NK-92 (cell line): ENCODE results near the gene EFTUD2.

Source experiments
- DNase-seq: peaks from one replicate; lab custom pipeline; 2025; ENCODE audit not compliant: unreplicated experiment; lab: John Stamatoyannopoulos, UW

The EFTUD2 gene

DNA sequence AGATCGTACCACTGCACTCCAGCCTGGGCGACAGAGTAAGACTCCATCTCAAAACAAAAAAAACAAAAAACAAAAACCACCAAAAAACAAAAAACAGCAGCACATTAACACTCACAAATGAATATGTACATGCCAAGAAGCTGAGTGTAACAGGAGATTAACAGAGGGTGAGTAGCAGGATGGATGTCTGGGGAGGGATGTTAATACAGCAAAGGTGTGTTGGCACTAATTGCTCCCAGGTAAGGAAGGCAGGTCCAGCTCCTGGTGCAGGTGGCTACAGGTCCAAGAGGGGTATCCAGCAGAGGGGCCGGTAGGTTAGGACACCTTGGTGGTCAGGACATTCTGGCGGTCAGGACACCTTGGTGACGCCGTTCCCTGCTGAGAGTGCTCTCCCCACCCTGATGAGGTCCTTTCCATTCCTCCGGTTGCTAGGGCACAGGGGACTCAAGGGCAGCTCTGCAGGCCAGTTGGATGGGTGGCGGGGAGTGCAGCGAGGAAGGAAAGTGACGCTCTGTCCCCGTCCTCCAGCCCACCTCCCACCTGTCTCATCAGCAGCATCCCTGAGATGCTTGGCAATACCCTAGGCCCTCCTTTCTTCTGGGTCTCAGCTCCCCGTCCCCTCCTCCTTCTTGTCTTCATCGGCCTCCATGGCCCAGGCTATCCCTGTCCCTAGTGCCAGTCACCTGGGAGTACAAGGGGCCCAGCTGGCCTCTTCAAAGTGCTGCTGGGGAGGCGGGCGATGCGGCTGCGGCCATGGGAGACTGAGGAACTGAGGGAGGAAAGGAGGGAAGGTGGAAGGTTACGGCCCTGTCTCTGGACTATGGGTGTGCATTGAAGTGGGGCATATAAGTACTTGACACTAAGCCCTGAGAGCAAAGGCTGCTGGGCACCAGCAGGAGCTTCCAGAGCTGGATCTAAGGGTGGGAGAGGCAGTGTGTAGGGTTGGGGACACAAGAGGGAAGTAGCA lies 26.8 kb upstream of the EFTUD2 start:
- DNase-seq: no peak

DNA sequence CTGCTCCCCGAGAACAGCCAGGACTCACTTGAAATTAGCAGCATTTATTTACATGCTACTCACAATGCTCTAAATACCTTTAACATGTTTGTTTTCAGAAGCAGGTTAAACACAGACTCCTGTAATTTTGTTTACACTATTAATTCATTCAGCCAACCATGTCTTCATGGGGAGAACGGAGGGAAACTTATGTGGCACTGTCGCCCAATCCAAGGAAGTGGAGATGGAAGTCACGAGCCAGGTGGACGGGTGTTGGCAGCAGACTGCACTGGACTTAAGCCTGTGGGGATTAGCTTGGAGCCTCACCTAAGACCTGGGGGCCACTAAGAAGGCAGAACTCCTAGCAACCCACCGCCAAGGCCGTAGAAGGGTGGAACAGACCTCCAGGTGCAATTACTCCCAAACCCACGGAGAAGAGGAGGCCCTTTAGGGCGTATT lies 24.9 kb upstream of the EFTUD2 start:
- no peak for DNase-seq

DNA sequence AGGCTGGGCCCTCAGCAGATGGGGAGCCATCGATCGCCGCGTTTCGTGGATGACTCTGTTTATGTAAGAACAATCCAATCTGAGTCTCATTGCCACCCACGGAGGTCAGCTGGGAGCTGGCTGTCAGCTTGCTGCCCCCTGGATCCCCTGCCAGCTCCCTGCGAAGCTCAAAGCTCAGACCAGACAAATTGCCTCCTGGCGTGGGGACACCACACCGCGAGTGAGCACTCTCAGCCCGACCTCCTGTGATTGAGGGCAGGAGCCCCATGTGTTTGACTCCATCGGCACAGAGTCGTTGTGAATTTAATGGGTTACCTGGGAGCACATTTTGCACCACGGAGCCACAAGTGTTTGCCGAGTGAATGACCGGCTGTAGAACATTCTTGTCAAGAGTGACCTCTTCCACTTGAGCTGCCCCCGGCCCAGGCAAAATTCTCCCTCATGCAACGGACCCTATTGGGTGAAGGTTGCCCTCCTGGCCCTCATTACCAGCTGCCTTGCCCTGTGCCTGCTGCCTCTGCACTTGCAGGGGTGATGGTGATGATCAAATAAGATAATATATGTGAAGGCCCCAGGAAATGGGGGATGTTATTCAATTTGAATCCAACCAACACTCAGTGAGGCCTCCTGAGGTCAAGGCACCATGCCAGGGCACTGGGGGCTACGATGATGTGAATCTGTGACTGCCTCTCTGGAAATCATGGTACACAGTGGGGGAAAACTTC lies 23.7 kb upstream of the EFTUD2 start:
- DNase-seq: no peak

DNA sequence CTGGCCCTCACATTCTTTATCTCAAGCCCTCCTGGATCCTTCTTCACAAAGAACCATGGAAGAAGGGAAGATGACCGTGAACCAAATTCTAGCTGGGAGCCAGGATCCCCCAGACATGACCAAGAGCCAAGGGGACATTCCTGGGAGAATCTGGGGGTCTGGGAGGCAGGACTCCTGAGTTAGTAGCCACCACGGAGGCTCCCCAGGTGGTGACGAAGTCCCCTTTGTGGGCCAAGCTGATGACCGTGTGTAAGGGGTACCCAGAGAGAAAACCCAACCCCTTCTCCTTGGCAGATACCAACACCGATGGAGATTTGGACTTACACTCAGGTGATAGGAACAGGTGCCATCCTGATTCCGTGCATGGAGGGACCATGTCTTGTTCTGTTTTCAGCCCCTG lies 22.9 kb upstream of the EFTUD2 start:
- no peak for DNase-seq

DNA sequence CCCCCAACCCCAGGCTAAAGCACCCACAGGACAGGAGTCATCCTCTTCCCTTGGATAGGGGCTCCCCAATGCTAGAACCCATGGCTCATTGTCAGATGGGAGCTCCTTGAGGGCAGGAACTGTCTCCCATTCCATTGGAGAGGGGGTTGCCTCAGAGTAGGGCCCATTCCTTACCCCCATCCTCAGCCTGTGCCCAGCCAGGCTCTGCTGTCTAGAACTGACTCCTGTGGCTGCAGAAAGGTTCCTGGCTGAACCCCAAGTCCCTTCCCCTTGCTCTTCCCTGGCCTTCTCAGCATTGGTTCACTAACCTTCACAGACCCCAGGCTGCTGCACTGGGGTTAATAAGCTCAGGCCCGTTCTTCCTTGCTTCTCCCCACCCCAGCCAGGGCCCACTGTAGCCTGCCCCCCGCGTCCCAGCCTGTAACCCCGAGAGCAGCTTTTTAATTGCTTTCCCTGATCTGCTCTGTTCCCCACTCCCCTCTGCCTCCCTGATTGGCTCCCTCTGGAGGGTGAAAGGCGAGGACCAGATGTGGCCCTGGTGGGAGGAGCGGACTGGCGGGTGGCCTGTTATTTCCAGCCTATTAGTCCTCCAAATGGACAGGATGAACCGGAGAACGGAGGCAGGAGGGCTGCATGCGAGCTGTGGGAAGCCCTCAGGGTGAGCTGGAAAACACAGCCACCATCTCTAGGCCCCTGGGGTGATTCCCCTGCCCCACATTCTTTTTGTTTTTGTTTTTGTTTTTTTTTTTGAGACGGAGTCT lies 22.1 kb upstream of the EFTUD2 start:
- no peak for DNase-seq

DNA sequence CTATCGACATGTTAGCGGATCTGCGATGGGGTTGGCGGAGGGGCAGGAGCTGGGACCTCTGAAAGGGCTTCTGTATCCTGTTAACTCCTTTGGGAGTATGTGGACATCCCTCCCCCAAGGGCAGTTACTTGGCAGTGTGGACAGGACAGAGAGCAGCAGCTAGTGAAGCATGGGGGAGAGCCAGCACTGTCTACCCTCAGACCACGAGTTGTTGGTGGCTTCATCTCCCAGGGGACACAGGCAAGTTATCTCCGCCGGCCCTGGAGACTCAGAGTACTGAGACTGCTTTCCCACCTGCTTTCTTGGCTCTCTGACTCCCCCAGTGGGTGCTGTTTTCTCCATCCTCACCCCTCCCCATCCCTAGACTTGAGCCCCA lies 21.3 kb upstream of the EFTUD2 start:
- DNase-seq: no peak

DNA sequence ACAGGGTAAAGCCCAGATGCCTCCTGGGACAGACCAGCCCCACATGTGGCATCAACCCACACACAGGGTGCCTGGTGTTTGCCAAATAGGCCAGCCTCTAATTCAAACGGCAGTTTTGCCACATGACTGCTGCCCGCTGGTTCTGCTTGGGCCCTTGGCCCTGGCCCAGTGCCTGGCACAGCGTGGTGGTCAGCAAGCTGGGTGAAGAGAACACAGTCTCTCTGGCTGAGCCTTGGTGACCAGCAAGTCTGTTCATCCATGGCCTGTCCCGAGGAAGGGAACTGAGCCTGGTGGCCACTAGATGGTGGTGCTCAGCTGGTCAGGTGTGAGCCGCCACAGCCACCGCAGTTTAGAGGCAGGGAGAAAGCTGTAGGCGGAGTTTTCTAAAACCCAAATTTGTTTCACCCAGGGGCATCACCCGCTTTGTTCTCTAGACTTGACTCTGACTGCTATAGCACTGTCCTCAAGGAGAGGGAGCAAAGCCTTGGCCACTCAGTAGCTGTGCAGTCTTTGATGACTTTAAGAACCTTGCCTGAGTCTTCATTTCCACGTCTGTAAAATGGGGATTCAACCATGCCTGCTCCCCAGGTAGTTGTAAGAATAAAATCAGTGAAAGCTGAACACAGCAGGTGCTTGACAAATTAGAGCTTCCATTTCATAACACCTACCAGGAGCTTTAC lies 20.8 kb upstream of the EFTUD2 start:
- DNase-seq: no peak

DNA sequence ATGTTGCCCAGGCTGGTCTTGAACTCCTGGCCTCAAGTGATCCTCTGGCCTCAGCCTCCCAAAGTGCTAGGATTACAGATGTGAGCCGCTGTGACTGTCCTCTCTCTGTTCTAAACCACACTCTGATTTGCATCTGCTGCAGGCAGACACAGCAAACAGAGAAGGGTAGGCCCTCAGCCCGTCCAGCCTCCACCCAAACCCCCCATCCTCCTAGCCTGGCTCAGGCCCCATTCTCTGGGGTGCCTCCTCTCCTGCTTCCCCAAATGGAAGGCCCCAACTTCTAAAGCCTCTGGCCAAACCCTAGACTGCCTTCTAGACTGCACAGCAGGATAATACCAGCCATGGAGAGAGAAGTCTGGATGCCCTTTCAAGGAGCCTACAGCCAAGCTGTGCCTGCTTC lies 20.2 kb upstream of the EFTUD2 start:
- no peak for DNase-seq

DNA sequence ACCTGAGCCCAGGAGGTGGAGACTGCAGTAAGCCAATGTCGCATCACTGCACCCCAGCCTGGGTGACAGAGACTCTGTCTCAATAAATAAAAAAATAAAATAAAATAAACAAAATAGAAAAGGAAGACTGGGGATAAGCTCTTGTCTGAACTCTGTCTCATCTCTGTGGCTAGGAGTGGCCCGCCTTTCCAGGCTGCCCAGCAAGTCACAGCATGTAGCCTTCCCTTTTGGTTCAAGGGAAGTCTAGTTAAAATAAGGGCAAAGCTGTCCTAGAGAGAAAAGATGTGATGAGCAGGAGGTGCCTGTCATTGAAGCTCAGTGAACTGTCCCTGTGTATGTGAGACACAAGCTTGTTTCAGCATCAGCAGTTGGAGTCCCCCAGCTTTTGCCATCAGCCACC lies 18.8 kb upstream of the EFTUD2 start:
- no peak for DNase-seq

DNA sequence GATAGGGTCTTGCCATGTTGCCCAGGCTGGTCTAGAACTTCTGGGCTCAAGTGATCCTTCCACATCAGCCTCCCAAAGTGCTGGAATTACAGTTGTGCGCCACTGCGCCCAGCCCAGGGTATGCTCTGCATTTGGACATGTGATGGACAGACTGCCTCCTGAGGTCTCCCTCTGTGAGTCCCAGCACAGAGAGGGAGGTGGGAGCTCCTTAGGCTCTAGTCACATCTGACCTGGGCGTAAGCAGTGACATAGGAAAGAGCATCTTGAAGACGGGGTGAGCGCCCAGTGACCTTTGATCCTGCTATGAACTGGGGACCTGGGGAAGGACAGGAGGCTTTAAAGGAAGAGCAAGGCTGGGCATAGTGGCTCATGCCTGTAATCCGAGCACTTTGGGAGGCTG lies 18.2 kb upstream of the EFTUD2 start:
- no peak for DNase-seq

DNA sequence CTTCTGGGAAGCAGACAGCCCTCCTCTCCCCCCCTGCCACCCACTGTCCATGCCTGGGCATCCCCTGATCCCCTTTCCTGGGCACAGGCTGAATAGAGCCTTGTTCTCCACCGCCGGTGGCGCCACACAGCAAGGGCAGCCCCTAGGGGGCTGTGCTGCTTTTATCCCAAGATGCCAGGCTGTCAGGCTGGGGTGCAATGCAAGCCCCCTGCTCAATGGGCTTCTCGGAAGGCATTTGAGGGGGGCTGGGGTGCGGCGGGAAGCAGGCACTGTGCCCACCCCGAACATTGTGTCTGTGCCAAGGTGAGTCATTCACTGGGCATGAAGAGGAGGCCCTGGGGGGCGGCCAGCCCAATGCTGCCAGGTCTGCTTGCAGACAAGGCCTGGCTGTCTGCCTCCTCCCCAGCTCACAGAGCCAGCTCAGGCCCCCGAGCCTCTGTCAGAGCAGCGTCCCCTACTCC lies 17.6 kb upstream of the EFTUD2 start:
- no peak for DNase-seq

DNA sequence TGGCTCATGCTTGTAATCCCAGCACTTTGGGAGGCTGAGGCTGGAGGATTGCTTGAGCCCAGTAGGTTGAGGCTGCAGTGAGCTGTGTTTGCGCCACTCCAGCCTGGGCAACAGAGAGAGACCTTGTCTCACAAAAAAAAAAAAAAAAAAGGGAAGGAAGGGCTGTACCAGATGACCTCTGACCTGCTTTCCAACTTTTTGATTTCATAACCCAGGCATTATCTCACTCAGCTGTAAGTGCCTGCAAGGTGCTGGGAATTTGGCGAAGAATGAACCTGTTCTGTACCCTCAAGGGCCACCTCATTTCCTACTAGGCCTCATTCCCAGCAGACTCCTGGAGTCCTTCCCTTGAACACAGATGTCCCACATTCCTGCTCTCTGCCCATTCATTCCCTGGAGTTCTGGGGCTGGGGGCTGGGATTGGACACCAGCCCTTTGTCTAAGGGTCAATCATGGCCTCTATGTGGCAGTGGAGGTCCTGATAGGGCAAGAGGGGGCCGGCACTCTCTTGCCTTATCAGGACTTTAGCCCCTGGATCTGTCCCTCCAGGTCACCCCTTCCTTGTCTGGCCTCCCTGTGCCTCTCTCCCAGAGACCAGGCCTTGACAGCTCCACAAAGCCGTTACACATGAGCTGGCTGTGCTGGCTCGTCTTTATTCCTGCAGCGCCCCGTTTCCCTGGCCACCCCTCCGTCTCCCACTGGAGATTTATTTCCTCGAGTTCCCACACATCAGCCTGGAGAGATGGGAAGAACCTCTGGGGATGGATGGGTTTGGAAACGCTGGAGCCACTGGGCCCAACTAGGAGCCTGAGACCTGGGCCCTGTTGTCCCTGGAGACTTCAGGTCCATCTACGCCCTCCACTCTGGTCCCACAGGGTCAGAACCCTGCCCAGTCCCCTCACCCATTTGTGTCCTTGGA lies 16.9 kb upstream of the EFTUD2 start:
- DNase-seq: no peak

DNA sequence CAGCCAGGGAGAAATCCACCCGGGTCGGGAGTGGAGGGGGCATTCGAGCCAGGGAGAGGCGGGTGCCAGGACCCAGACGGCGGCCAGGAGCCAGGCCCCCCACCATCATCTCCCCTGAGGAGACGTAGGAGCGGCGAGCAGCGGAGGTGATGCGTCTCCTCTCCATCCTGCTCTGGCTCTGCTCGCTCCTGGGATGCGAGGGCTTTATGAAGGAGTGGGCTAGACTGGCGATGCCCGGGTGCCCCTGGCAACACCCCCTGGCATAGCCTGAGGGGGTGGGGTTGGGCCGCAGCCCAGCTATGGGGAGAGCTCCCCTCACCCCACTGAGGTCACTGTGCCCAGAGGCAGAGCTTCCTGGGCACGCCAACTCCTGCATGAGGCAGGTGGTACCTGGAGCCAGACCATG lies 16.1 kb upstream of the EFTUD2 start, which contains the start of gene GFAP:
GFAP (minus strand) TSS at position 180 of the 406 bp plus-strand sequence; CDS start at position 166, 14 bp downstream.
- no peak for DNase-seq

DNA sequence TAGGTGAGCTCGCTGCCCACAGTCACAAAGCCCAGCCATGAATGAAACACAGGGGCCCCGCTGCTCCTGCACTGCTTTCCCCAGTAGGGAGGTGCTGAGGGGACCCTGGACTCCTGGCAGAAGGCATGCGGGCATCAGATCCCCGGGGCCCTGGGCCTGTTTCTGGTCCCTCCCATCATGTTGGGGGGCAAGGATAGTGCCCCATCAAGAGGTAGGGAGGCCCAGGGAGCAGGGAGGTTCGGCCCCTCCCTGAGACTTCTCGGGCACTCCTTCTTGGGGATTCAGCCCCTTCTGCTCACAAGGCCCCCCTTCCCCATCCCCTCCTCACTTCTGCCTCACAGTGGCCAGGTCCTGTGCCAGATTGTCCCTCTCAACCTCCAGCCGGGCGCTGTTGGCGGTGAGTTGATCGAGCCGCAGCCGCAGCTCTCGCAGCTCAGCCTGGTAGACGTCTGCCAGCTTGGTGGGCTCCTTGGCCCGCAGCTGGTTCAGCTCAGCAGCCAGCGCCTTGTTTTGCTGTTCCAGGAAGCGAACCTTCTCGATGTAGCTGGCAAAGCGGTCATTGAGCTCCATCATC lies 15.5 kb upstream of the EFTUD2 start:
- DNase-seq: no peak

DNA sequence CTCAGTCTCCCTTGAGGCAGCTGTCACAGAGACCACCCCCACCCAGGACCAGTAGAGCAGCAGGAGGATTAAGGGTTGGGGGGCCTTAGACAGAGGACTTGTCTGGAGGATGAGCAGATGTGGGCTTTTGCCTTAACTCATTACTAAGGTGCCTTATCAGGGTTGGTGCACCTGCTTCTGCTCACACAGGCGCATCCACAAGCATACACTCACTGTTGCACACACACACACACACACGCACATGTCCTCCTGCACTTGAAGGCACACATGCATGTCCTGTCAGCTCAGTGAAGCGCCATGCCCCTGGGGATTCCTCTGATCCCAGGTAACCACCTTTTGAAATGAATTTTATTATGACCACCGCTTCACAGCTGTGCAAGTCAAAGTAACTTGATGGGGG lies 14.9 kb upstream of the EFTUD2 start:
- no peak for DNase-seq

DNA sequence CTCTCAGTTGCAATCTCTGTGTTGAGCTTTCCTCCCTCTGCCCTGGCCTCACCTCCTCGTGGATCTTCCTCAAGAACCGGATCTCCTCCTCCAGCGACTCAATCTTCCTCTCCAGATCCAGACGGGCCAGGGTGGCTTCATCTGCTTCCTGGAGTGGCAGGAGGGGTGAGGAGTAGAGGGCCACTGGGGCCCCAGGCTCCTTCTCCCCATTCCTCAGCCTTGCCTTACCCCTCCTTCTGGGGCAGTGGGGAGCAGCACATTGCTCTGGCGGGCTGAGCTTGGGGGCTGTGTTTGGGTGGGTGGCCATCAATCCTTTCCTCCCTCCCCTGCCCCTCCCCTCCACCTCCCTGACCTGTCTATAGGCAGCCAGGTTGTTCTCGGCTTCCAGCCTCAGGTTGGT lies 14.4 kb upstream of the EFTUD2 start:
- no peak for DNase-seq

DNA sequence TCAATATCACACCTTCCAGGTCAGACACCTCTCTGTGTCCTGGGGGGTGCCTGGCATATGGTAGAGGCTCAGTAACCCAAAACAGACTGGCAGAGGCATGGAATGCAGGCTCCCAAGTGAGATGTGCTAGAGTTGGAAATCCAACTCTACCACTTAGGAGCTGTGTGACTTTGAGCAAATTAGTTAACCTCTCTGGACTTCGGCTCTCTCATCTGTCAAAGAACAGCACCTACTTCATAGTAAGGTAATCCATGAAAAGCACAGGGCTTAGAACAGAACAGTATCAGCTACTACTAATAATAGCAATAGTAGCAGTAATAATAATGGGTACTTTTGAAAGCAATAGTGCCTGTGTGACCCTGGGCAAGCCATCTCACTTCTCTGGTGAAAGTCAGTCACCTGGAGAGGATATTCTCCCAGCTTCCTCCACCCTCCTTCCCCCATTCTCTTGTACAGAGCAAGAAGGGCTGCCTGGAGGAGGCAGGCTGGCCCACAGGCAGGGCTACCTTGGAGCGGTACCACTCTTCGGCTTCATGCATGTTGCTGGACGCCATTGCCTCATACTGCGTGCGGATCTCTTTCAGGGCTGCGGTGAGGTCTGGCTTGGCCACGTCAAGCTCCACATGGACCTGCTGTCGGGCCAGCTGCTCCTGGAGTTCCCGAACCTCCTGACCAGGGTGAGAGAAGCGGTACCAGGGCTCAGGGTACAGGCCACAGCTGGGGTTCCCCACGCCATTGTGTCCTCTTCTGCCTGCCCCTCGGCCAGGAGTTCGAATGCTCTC lies 13.7 kb upstream of the EFTUD2 start:
- DNase-seq: no peak

DNA sequence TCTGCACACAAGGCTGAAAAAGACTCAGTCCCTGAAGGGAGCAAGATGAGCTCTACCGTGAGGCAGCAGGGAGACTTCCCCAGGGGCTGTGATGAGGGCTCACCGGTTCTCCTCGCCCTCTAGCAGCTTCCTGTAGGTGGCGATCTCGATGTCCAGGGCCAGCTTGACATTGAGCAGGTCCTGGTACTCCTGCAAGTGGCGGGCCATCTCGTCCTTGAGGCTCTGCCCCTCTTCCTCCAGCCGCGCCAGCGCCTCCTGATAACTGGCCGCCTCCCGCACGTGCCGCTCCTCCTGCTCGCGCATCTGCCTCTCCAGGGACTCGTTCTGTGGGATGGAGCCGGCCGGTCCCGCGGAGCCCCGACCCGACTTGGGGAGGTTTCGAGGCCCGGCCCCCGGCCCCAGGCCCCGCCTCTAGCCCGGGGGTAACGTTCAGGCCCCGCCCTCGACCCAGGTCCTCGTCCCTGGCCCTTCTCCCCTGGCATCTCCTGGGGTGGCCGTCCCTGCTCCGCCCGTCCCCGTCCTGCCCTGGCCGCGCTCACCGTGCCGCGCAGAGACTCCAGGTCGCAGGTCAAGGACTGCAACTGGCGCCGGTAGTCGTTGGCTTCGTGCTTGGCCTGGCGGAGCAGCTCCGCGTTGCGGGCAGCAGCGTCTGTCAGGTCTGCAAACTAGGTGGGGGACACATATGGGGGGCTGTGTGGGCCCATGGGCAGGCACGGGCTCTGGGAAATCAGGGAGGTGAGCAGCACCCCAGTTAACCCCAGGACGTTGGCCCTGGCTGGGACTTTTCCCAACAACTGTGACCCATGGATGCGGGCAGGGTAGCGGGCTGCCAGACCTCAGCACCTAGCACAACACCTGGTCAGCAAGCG lies 12.1 kb upstream of the EFTUD2 start:
- no peak for DNase-seq
